Measurements from ENCODE around the gene NVL. TPM values are rescaled to one million over a fixed set of nuclear protein-coding genes. Genes with fewer than 3 reads are reported as not detected.
"Not testable (repeated sequence)": the region's sequence is repeated elsewhere in the genome, so short reads cannot be mapped to it uniquely, and the experiment has no call there.

The NVL gene
- total RNA-seq, 1 donor from 2014 or later: 34.6 TPM

- intact Hi-C loops (cut with DNase I): no loop called here
Measured at GRCh38 chr1:224343679-224344078, 13.7 kb upstream of the NVL start.

GRCh38 chr1:224340453-224341384, 10.7 kb upstream of the NVL start:
- H3K9me3 ChIP-seq: peaks cover 18% of the 10 kb centered on the region
- H3K4me1 ChIP-seq; intact Hi-C loops (cut with DNase I); DNase-seq (ENCODE audit: extremely low spot score in 2 of 2); H3K27me3 ChIP-seq; H3K27ac ChIP-seq; H3K36me3 ChIP-seq: not testable (repeated sequence)
- peak overlapping the region; percentile 38 to 46 for H3K4me3 ChIP-seq

More at GRCh38 chr1:224343679-224344078, 13.7 kb upstream of the NVL start:
- no peak for TF ChIP-seq POLR2A (IDR thresholded peaks at IDR 0.05)
- TF ChIP-seq, protein P1, sequence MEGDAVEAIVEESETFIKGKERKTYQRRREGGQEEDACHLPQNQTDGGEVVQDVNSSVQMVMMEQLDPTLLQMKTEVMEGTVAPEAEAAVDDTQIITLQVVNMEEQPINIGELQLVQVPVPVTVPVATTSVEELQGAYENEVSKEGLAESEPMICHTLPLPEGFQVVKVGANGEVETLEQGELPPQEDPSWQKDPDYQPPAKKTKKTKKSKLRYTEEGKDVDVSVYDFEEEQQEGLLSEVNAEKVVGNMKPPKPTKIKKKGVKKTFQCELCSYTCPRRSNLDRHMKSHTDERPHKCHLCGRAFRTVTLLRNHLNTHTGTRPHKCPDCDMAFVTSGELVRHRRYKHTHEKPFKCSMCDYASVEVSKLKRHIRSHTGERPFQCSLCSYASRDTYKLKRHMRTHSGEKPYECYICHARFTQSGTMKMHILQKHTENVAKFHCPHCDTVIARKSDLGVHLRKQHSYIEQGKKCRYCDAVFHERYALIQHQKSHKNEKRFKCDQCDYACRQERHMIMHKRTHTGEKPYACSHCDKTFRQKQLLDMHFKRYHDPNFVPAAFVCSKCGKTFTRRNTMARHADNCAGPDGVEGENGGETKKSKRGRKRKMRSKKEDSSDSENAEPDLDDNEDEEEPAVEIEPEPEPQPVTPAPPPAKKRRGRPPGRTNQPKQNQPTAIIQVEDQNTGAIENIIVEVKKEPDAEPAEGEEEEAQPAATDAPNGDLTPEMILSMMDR (IDR thresholded peaks at IDR 0.05): no peak
- no peak for TF ChIP-seq POLR2AphosphoS5 (IDR thresholded peaks at IDR 0.05; ENCODE audit: insufficient read depth in 1 of 2, low read depth in 1 of 2)
- no peaks in the 10 kb centered on the region for H3K27me3 ChIP-seq
- H3K27ac ChIP-seq: no peak overlapping the region
- no peaks in the 10 kb centered on the region for H3K36me3 ChIP-seq
- H3K9me3 ChIP-seq: peaks cover 18% of the 10 kb centered on the region
- no peak for DNase-seq (ENCODE audit: extremely low spot score in 2 of 2)
- no peak overlapping the region for H3K4me3 ChIP-seq
- peaks cover 6% of the 10 kb centered on the region for H3K4me1 ChIP-seq

- DNase-seq (ENCODE audit: extremely low spot score in 2 of 2): no peak
- no peak overlapping the region for H3K27ac ChIP-seq
- H3K4me1 ChIP-seq: peaks cover 6% of the 10 kb centered on the region
- no peaks in the 10 kb centered on the region for H3K36me3 ChIP-seq
- no peak for TF ChIP-seq POLR2A (IDR thresholded peaks at IDR 0.05)
- no peak for TF ChIP-seq POLR2AphosphoS5 (IDR thresholded peaks at IDR 0.05; ENCODE audit: insufficient read depth in 1 of 2, low read depth in 1 of 2)
- TF ChIP-seq, protein P1 (IDR thresholded peaks at IDR 0.05): no peak
- intact Hi-C loops (cut with DNase I): no loop called here
- peaks cover 18% of the 10 kb centered on the region for H3K9me3 ChIP-seq
- no peak overlapping the region for H3K4me3 ChIP-seq
- H3K27me3 ChIP-seq: no peaks in the 10 kb centered on the region
Measured at GRCh38 chr1:224339442-224340033, 9.6 kb upstream of the NVL start.

GRCh38 chr1:224338150-224338838, 8.3 kb upstream of the NVL start:
- intact Hi-C loops (cut with DNase I): no loop called here
- peaks cover 5% of the 10 kb centered on the region for H3K9me3 ChIP-seq
- H3K27me3 ChIP-seq: no peaks in the 10 kb centered on the region
- no peak overlapping the region for H3K27ac ChIP-seq
- H3K36me3 ChIP-seq: no peaks in the 10 kb centered on the region
- no peak overlapping the region for H3K4me3 ChIP-seq
- DNase-seq (ENCODE audit: extremely low spot score in 2 of 2): no peak
- peaks cover 6% of the 10 kb centered on the region for H3K4me1 ChIP-seq
- TF ChIP-seq POLR2A (IDR thresholded peaks at IDR 0.05): no peak
- no peak for TF ChIP-seq POLR2AphosphoS5 (IDR thresholded peaks at IDR 0.05; ENCODE audit: insufficient read depth in 1 of 2, low read depth in 1 of 2)
- TF ChIP-seq, protein P1 (IDR thresholded peaks at IDR 0.05): no peak

GRCh38 chr1:224333939-224334786, 4.2 kb upstream of the NVL start:
- Histone ChIP-seq H3K9me3 (no peaks in the 10 kb centered on the region), H3K27ac (no peak overlapping the region), H3K36me3 (no peaks in the 10 kb centered on the region), H3K4me3 (no peak overlapping the region), H3K27me3 (no peaks in the 10 kb centered on the region), H3K4me1 (peaks cover 13% of the 10 kb centered on the region)
- TF ChIP-seq POLR2AphosphoS5 (IDR thresholded peaks at IDR 0.05; ENCODE audit: insufficient read depth in 1 of 2, low read depth in 1 of 2): no peak
- no peak for DNase-seq (ENCODE audit: extremely low spot score in 2 of 2)
- intact Hi-C loops (cut with DNase I): no loop called here

All from vagina (tissue), 2 donors.